C4-2B (cell line): ENCODE results near the gene OR52A1.

Source experiments
- CTCF ChIP-seq: fragments of 450-650 bp; conservative IDR thresholded peaks from 2 replicates; pipeline ENCODE4 v1.5.1; 2017; ENCODE audit warnings: mild to moderate bottlenecking
- ZFX ChIP-seq: fragments of 450-650 bp; IDR thresholded peaks from 2 replicates; pipeline ENCODE4 v1.6.1; 2017

- TF ChIP-seq CTCF (no peak), ZFX (no peak)
Observed at GRCh38 chr11:5137996-5138395, 16.6 kb downstream of the OR52A1 start, which contains the start of gene OR52A5.
